ENCODE measurements around the gene LHFPL3.

The LHFPL3 gene

GRCh38 chr7:104486931-104487330 is 158.5 kb downstream of the LHFPL3 start:
- no peak for TF ChIP-seq CTCF (IDR thresholded peaks at IDR 0.05)

- no peak for TF ChIP-seq CTCF (IDR thresholded peaks at IDR 0.05)
These were observed 159.2 kb downstream of the LHFPL3 start for GRCh38 chr7:104487642-104488041.

- no peak for TF ChIP-seq CTCF (IDR thresholded peaks at IDR 0.05)
These were observed 169.1 kb downstream of the LHFPL3 start for GRCh38 chr7:104497379-104497967.

GRCh38 chr7:104499975-104500374 is 171.6 kb downstream of the LHFPL3 start:
- TF ChIP-seq CTCF (IDR thresholded peaks at IDR 0.05), result no peak

- no peak for TF ChIP-seq CTCF (IDR thresholded peaks at IDR 0.05)
These were observed 181.5 kb downstream of the LHFPL3 start for GRCh38 chr7:104509874-104510273.

- TF ChIP-seq CTCF (IDR thresholded peaks at IDR 0.05), result no peak
These were observed 196.4 kb downstream of the LHFPL3 start for GRCh38 chr7:104524853-104525252.

- no peak for TF ChIP-seq CTCF (IDR thresholded peaks at IDR 0.05)
These were observed 199.7 kb downstream of the LHFPL3 start for GRCh38 chr7:104528142-104528541.

- TF ChIP-seq CTCF (IDR thresholded peaks at IDR 0.05), result no peak
These were observed 201.2 kb downstream of the LHFPL3 start for GRCh38 chr7:104529567-104529966.
